Spleen (tissue), 13 donors: ENCODE data around the gene TUBGCP4. TPM values are rescaled to one million over a fixed set of nuclear protein-coding genes. Genes with fewer than 3 reads are reported as not detected.

Experiments used
- DNase-seq: peaks from one replicate; pipeline ENCODE4 v3.0.0-alpha.2; 2020
- H3K27ac ChIP-seq, 8 donors: fragments of 200-600 bp; sonication (generic) in 7 of 8; 1 replicate in 4 of 8; 2 replicates in 4 of 8; pipeline versions ENCODE4 v1.5.0 to v1.8.0; 2016 to 2021; ENCODE audit warnings: inconsistent platforms in 4 of 8, mild to moderate bottlenecking in 4 of 8, moderate library complexity in 1 of 8
- H3K27me3 ChIP-seq, 7 donors: fragments of 200-600 bp; sonication (generic) in 6 of 7; replicated peaks in 1 of 7; 1 replicate in 4 of 7; 2 replicates in 3 of 7; pipeline versions ENCODE4 v1.5.0 to v1.8.0; 2016 to 2021; ENCODE audit warnings: inconsistent platforms in 3 of 7, mild to moderate bottlenecking in 1 of 7
- H3K36me3 ChIP-seq, 6 donors: fragments of 200-600 bp; sonication (generic) in 5 of 6; 1 replicate in 4 of 6; 2 replicates in 2 of 6; pipeline versions ENCODE4 v1.5.0 to v1.8.0; 2016 to 2021; ENCODE audit warnings: inconsistent platforms in 2 of 6
- H3K4me1 ChIP-seq, 6 donors: fragments of 200-600 bp; sonication (generic) in 5 of 6; 1 replicate in 3 of 6; 2 replicates in 3 of 6; pipeline versions ENCODE4 v1.5.0 to v1.8.0; 2016 to 2021; ENCODE audit warnings: inconsistent platforms in 3 of 6
- H3K4me3 ChIP-seq, 8 donors: fragments of 200-600 bp; sonication (generic) in 7 of 8; 1 replicate in 4 of 8; 2 replicates in 4 of 8; pipeline versions ENCODE4 v1.5.0 to v1.8.0; 2016 to 2021; ENCODE audit warnings: inconsistent platforms in 4 of 8, mild to moderate bottlenecking in 4 of 8, moderate library complexity in 2 of 8
- H3K9me3 ChIP-seq, 8 donors: fragments of 200-600 bp; sonication (generic) in 7 of 8; 1 replicate in 4 of 8; 2 replicates in 4 of 8; pipeline versions ENCODE4 v1.5.0 to v1.8.0; 2016 to 2021; ENCODE audit warnings: inconsistent platforms in 4 of 8
- CTCF ChIP-seq, 11 experiments: fragments of 200-600 bp in 7 of 11; fragments of 450-650 bp in 4 of 11; sonication (generic) in 4 of 11; IDR thresholded peaks in 8 of 11; conservative IDR thresholded peaks in 3 of 11; 1 replicate in 7 of 11; 2 replicates in 4 of 11; pipeline versions ENCODE4 v1.4.0 to v1.8.0; 2016 to 2021; ENCODE audit warnings: antibody characterized with exemption in 11 of 11, inconsistent platforms in 4 of 11, mild to moderate bottlenecking in 1 of 11
- POLR2A ChIP-seq, 3 donors: fragments of 450-650 bp; IDR thresholded peaks; one replicate each; pipeline ENCODE4 v1.5.1; 2017; ENCODE audit warnings: antibody characterized with exemption in 3 of 3, mild to moderate bottlenecking in 1 of 3
- POLR2AphosphoS5 ChIP-seq, 3 donors: sonication (generic); formaldehyde crosslinking; IDR thresholded peaks; one replicate each; pipeline ENCODE4 v1.5.1; 2017; ENCODE audit warnings: antibody characterized with exemption in 3 of 3
- WGBS, 5 donors: extraction: QIAGEN DNeasy Blood & Tissue Kit in 3 of 5; methylation state at CpG; one replicate each; pipeline versions ENCODE4 v1.1.5 to v1.1.7; 2013 to 2018; 5-methylcytosine and 5-hydroxymethylcytosine counted together
- intact Hi-C: fragments of 100-400 bp; cut with DNase I; formaldehyde crosslinking; loops from one replicate; pipeline ENCODE4 v1.15.0; 2023; ENCODE audit warnings: low total_unique reads
- long read RNA-seq, 2 donors: transcript quantifications; one replicate each; lab custom pipeline, GENCODE V29; 2026
- polyA plus RNA-seq, 3 donors: library from polyadenylated mRNA; stranded (reverse); fragments of 200-250 nt; gene quantifications; one replicate each; pipeline ENCODE4 v1.2.1, GENCODE V29; 2013
- total RNA-seq, 7 donors: library from RNA; depleted of rRNA in 3 of 7; stranded (reverse); fragments of >200 nt in 3 of 7; fragmentation: NEBNext Ultra II Directional in 4 of 7; extraction: Animal tissue kit (Norgen Biotek cat#: 25700) in 4 of 7; gene quantifications; one replicate each; pipeline versions ENCODE4 v1.1.0 to v1.2.1, GENCODE V29; 2016 to 2021
- donor health status: healthy with polysubstance abuse.
- donor health status: DM: no; HTN: no; CAD: no; lungs with moderate emphysema.
- donor health status: DM: no; HTN: no; CAD: no.
- donor health status: Bipolar disorder and iron deficiency.
- donor health status: healthy.
- donor health status: DM: no; HTN: no; CAD: no.
- donor health status: DM: yes; HTN: yes; CAD: no.

Gene TUBGCP4
- total RNA-seq (10 to 100 TPM; 13.6 to 22.1 (median 19.0) TPM), polyA plus RNA-seq (1 to 10 TPM; 2.5 to 4.3 (median 3.2) TPM)
- long read RNA-seq, donor 1, full-length matches to known transcripts: 2 of 13 reads
- long read RNA-seq, donor 1, partial matches to known transcripts: 11 of 13 reads
- long read RNA-seq, donor 1, other reads (novel, unspliced or antisense): 0 of 13 reads
- long read RNA-seq, donor 2, full-length matches to known transcripts: 2 of 8 reads
- long read RNA-seq, donor 2, partial matches to known transcripts: 6 of 8 reads
- long read RNA-seq, donor 2, other reads (novel, unspliced or antisense): 0 of 8 reads

GRCh38 chr15:43370975-43371974 is at the start of gene TUBGCP4, which contains the start of gene ZSCAN29:
TSS of gene TUBGCP4 (plus strand) at chr15:43371101. CDS start at chr15:43371355, 254 bp downstream.
TSS of gene ZSCAN29 (minus strand) at chr15:43371043. CDS start at chr15:43369913, 1,130 bp downstream.
- intact Hi-C loops: no loop called here
- TF ChIP-seq CTCF (IDR thresholded peaks at IDR 0.05 in 8 of 11, conservative IDR thresholded peaks at IDR 0.05 in 3 of 11): peak in 7 of 11 experiments; percentile 3 to 47 (median 12)
- TF ChIP-seq POLR2A (IDR thresholded peaks at IDR 0.05): no peak
- TF ChIP-seq POLR2AphosphoS5 (IDR thresholded peaks at IDR 0.05): peak; percentile 82 to 87 (median 82)
- H3K27me3 ChIP-seq: no peaks in the 10 kb centered on the region
- peak within 1 kb of the TSS; percentile 62 to 95 (median 89) for H3K4me3 ChIP-seq
- WGBS, 5 donors: 2 to 9% (median 3%) methylated on average over 21 to 66 of the region's 66 CpGs
- H3K36me3 ChIP-seq: peaks cover 0 to 20% (median 16%) of the 10 kb centered on the region in 6 donors
- H3K4me1 ChIP-seq: peaks cover 16 to 50% (median 40%) of the 10 kb centered on the region in 6 donors
- peak within 1 kb of the TSS; percentile 61 to 89 (median 79) for H3K27ac ChIP-seq
- DNase-seq: peak; percentile 96
- H3K9me3 ChIP-seq: peaks cover 0 to 24% (median 1%) of the 10 kb centered on the region in 8 donors

GRCh38 chr15:43325039-43325684 is 45.7 kb upstream of the TUBGCP4 start:
- intact Hi-C loops: no loop called here
- Histone ChIP-seq H3K27ac (no peak overlapping the region), H3K36me3 (peaks cover 0 to 9% (median 0%) of the 10 kb centered on the region in 6 donors), H3K4me3 (no peak overlapping the region), H3K9me3 (no peaks in the 10 kb centered on the region), H3K4me1 (peaks cover 12 to 22% (median 19%) of the 10 kb centered on the region in 6 donors), H3K27me3 (peaks cover 0 to 5% (median 0%) of the 10 kb centered on the region in 7 donors)
- TF ChIP-seq POLR2AphosphoS5 (IDR thresholded peaks at IDR 0.05): no peak
- no peak for TF ChIP-seq POLR2A (IDR thresholded peaks at IDR 0.05)
- TF ChIP-seq CTCF (IDR thresholded peaks at IDR 0.05 in 8 of 11, conservative IDR thresholded peaks at IDR 0.05 in 3 of 11): no peak
- WGBS, 5 donors: 62 to 74% (median 65%) methylated on average over 6 of the region's 6 CpGs
- DNase-seq: no peak

GRCh38 chr15:43329217-43329959 is 41.5 kb upstream of the TUBGCP4 start:
- H3K27me3 ChIP-seq: no peaks in the 10 kb centered on the region
- TF ChIP-seq POLR2A (IDR thresholded peaks at IDR 0.05) (no peak), CTCF (IDR thresholded peaks at IDR 0.05 in 8 of 11, conservative IDR thresholded peaks at IDR 0.05 in 3 of 11) (no peak), POLR2AphosphoS5 (IDR thresholded peaks at IDR 0.05) (no peak)
- H3K4me1 ChIP-seq: peaks cover 12 to 30% (median 27%) of the 10 kb centered on the region in 6 donors
- H3K4me3 ChIP-seq: peak overlapping the region; percentile 73 to 96 (median 85)
- intact Hi-C loops: no loop called here
- peaks cover 0 to 14% (median 2%) of the 10 kb centered on the region in 6 donors for H3K36me3 ChIP-seq
- H3K27ac ChIP-seq: peak overlapping the region; percentile 89 to 98 (median 95)
- 22 to 57% (median 31%) methylated on average over 26 to 38 of the region's 38 CpGs for WGBS, 5 donors
- H3K9me3 ChIP-seq: no peaks in the 10 kb centered on the region
- peak; percentile 83 for DNase-seq
